ENCODE measurements around the gene SEH1L.
A peak's percentile ranks its signal among the peaks of the same experiment; 100 is the strongest.

The SEH1L gene

GRCh38 chr18:12960395-12960794, 12.6 kb downstream of the SEH1L start:
- DNase-seq (ENCODE audit: low read depth), result no peak
- no peak overlapping the region for H3K4me3 ChIP-seq (ENCODE audit: control insufficient read depth, low read depth, low read length)
- TF ChIP-seq CTCF (conservative IDR thresholded peaks at IDR 0.05; ENCODE audit: control insufficient read depth, insufficient read depth, low read depth, low read length), result no peak

GRCh38 chr18:12960853-12961397, 13.1 kb downstream of the SEH1L start:
- H3K4me3 ChIP-seq (ENCODE audit: control insufficient read depth, low read depth, low read length), result no peak overlapping the region
- TF ChIP-seq CTCF (conservative IDR thresholded peaks at IDR 0.05; ENCODE audit: control insufficient read depth, insufficient read depth, low read depth, low read length), result no peak
- DNase-seq (ENCODE audit: low read depth), result no peak

GRCh38 chr18:12963069-12963468, 15.3 kb downstream of the SEH1L start:
- DNase-seq (ENCODE audit: low read depth), result no peak
- no peak for TF ChIP-seq CTCF (conservative IDR thresholded peaks at IDR 0.05; ENCODE audit: control insufficient read depth, insufficient read depth, low read depth, low read length)
- no peak overlapping the region for H3K4me3 ChIP-seq (ENCODE audit: control insufficient read depth, low read depth, low read length)

- no peak for DNase-seq (ENCODE audit: low read depth)
- no peak for TF ChIP-seq CTCF (conservative IDR thresholded peaks at IDR 0.05; ENCODE audit: control insufficient read depth, insufficient read depth, low read depth, low read length)
- H3K4me3 ChIP-seq (ENCODE audit: control insufficient read depth, low read depth, low read length), result no peak overlapping the region
Observed at GRCh38 chr18:12968115-12968514, 20.3 kb downstream of the SEH1L start.

GRCh38 chr18:12968619-12969018, 20.8 kb downstream of the SEH1L start:
- no peak for TF ChIP-seq CTCF (conservative IDR thresholded peaks at IDR 0.05; ENCODE audit: control insufficient read depth, insufficient read depth, low read depth, low read length)
- no peak overlapping the region for H3K4me3 ChIP-seq (ENCODE audit: control insufficient read depth, low read depth, low read length)
- no peak for DNase-seq (ENCODE audit: low read depth)

- no peak for TF ChIP-seq CTCF (conservative IDR thresholded peaks at IDR 0.05; ENCODE audit: control insufficient read depth, insufficient read depth, low read depth, low read length)
- no peak overlapping the region for H3K4me3 ChIP-seq (ENCODE audit: control insufficient read depth, low read depth, low read length)
- DNase-seq (ENCODE audit: low read depth), result peak; percentile 14
Observed at GRCh38 chr18:12973562-12974213, 25.9 kb downstream of the SEH1L start.
